Measurements from ENCODE around the gene SORBS2. TPM values are rescaled to one million over a fixed set of nuclear protein-coding genes. Genes with fewer than 3 reads are reported as not detected.

SORBS2 gene
- total and polyA plus RNA-seq, 2 of the 8 experiments (the other 6 are each of a cell fraction or from before 2014, with no cell fraction given) = 73.0 to 87.1 TPM

GRCh38 chr4:185716141-185716551, 95.8 kb downstream of the SORBS2 start:
- ChIA-PET POLR2A (ENCODE audit: partially characterized antibody) (no interaction called here), CTCF (ENCODE audit: partially characterized antibody) (no interaction called here)
- H4K91ac ChIP-seq (replicated peaks; ENCODE audit: insufficient read length, low read length) = no peak overlapping the region
- no peak overlapping the region for H3K14ac ChIP-seq (ENCODE audit: insufficient read length)
- no peaks in the 10 kb centered on the region for H3K9me3 ChIP-seq (ENCODE audit: insufficient read depth in 2 of 2, low read depth in 1 of 2, low read length in 1 of 2)
- no peak overlapping the region for H3K27ac ChIP-seq (ENCODE audit: low read depth, low read length)
- H3K18ac ChIP-seq (ENCODE audit: extremely low read depth, low read length) = no peak overlapping the region
- no peak for DNase-seq (ENCODE audit: low read depth in 1 of 2, low spot score in 2 of 2)
- no peaks in the 10 kb centered on the region for H3K79me1 ChIP-seq (ENCODE audit: low read depth, low read length)
- no peak overlapping the region for H2BK15ac ChIP-seq (ENCODE audit: low read length)
- no peaks in the 10 kb centered on the region for H4K20me1 ChIP-seq (replicated peaks in 1 of 2; ENCODE audit: control insufficient read depth in 1 of 2, insufficient read depth in 2 of 2, low read length in 2 of 2)
- WGBS, 2 experiments (ENCODE audit: extremely low coverage in 1 of 2, insufficient coverage in 1 of 2, insufficient read length in 1 of 2, insufficient replicate concordance in 2 of 2, low coverage in 1 of 2, low lambda C conversion rate in 2 of 2, missing lambda C conversion rate in 1 of 2) = 77% methylated on average over 9 of the region's 9 CpGs; no CpG with 5 or more reads in 1 of the 2 experiments
- no peak overlapping the region for H4K5ac ChIP-seq (ENCODE audit: insufficient read length, low read depth, low read length)
- H3K9ac ChIP-seq (replicated peaks in 1 of 4; ENCODE audit: extremely low read depth in 1 of 4, low read depth in 3 of 4, low read length in 3 of 4) = no peak overlapping the region
- no peaks in the 10 kb centered on the region for H3K79me2 ChIP-seq (ENCODE audit: control insufficient read depth in 1 of 2, insufficient read depth in 2 of 2, low read length in 2 of 2)
- no peak overlapping the region for H2BK12ac ChIP-seq (ENCODE audit: low read depth, low read length)
- H3K56ac ChIP-seq (replicated peaks; ENCODE audit: insufficient read length, low read depth, low read length) = no peak overlapping the region
- no peaks in the 10 kb centered on the region for H3K27me3 ChIP-seq (replicated peaks in 1 of 4; ENCODE audit: control insufficient read depth in 3 of 4, extremely low read depth in 1 of 4, insufficient read depth in 3 of 4, low read length in 3 of 4)
- H2AK5ac ChIP-seq (ENCODE audit: low read depth, low read length) = no peak overlapping the region
- peaks cover 0 to 3% (median 0%) of the 10 kb centered on the region in 4 experiments; a peak in 2 of 7 replicates for H3K4me1 ChIP-seq (replicated peaks in 1 of 4; ENCODE audit: control insufficient read depth in 3 of 4, insufficient read depth in 4 of 4, low read length in 3 of 4)
- H3K4me3 ChIP-seq (ENCODE audit: extremely low read depth in 1 of 4, insufficient read depth in 2 of 4, low read depth in 3 of 4, low read length in 4 of 4) = no peak overlapping the region
- no peak overlapping the region for H2BK5ac ChIP-seq (ENCODE audit: low read depth, low read length)
- H2BK120ac ChIP-seq (replicated peaks; ENCODE audit: low read depth, low read length) = no peak overlapping the region
- no peak for FAIRE-seq
- H2AFZ ChIP-seq (ENCODE audit: low read length) = no peak overlapping the region
- H3K23me2 ChIP-seq (ENCODE audit: low read depth, low read length) = no peaks in the 10 kb centered on the region
- no peaks in the 10 kb centered on the region; a peak in 1 of 8 replicates for H3K36me3 ChIP-seq (ENCODE audit: control insufficient read depth in 2 of 4, insufficient read depth in 4 of 4, low read length in 3 of 4)
- no peak overlapping the region for H3K23ac ChIP-seq (ENCODE audit: insufficient read length)
- no peak overlapping the region for H4K8ac ChIP-seq (ENCODE audit: extremely low read depth, insufficient read depth, low read length)
- H3K4ac ChIP-seq (replicated peaks; ENCODE audit: insufficient read length, low read depth, low read length) = no peak overlapping the region
- H3K4me2 ChIP-seq (ENCODE audit: insufficient read depth in 1 of 2, low read depth in 2 of 2, low read length in 2 of 2) = no peak overlapping the region
- H2BK20ac ChIP-seq (ENCODE audit: low read length) = no peak overlapping the region
- TF ChIP-seq FOSL1 (IDR thresholded peaks at IDR 0.05; ENCODE audit: insufficient read depth, low read depth, low read length) = no peak
- TF ChIP-seq POLR2A (IDR thresholded peaks at IDR 0.05; ENCODE audit: control extremely low read depth in 1 of 2, low read depth in 2 of 2, low read length in 2 of 2) = no peak
- no peak for TF ChIP-seq CHD2 (IDR thresholded peaks at IDR 0.05; ENCODE audit: low read length)
- TF ChIP-seq YY1 (IDR thresholded peaks at IDR 0.05; ENCODE audit: low read depth, low read length) = no peak
- no peak for TF ChIP-seq RFX5 (IDR thresholded peaks at IDR 0.05; ENCODE audit: borderline replicate concordance, low read depth, low read length)
- no peak for TF ChIP-seq NRF1 (IDR thresholded peaks at IDR 0.05; ENCODE audit: low read depth, low read length)
- TF ChIP-seq MAFK (IDR thresholded peaks at IDR 0.05; ENCODE audit: low read depth, low read length) = no peak
- no peak for TF ChIP-seq ATF3 (IDR thresholded peaks at IDR 0.05; ENCODE audit: insufficient read depth, low read depth, low read length)
- no peak for TF ChIP-seq SP4 (IDR thresholded peaks at IDR 0.05; ENCODE audit: low read length)
- no peak for TF ChIP-seq ASH2L (IDR thresholded peaks at IDR 0.05; ENCODE audit: low read length)
- no peak for TF ChIP-seq HDAC2 (IDR thresholded peaks at IDR 0.05; ENCODE audit: borderline replicate concordance in 1 of 2, low read depth in 2 of 2, low read length in 2 of 2)
- TF ChIP-seq KDM5A (IDR thresholded peaks at IDR 0.05; ENCODE audit: low read length) = no peak
- TF ChIP-seq ATF2 (IDR thresholded peaks at IDR 0.05; ENCODE audit: low read length) = no peak
